Adrenal gland (tissue), 5 donors: Measurements from ENCODE around the gene TRAF3.

Experiments used
- POLR2A ChIP-seq, 2 donors: fragments of 450-650 bp; IDR thresholded peaks; one replicate each; pipeline ENCODE4 v1.6.1; 2017; ENCODE audit warnings: antibody characterized with exemption in 2 of 2, mild to moderate bottlenecking in 2 of 2, moderate library complexity in 1 of 2
- TF ChIP-seq, protein P1 (sequence below), 6 experiments: fragments of 450-650 bp in 4 of 6; fragments of 200-600 bp in 2 of 6; sonication (generic) in 1 of 6; IDR thresholded peaks; 1 replicate in 5 of 6; 2 replicates in 1 of 6; pipeline versions ENCODE4 v1.5.1 to v1.8.0; 2016 to 2021; ENCODE audit warnings: antibody characterized with exemption in 6 of 6, mild to moderate bottlenecking in 2 of 6, moderate library complexity in 1 of 6
- donor health status: DM: no; HTN: no; CAD: no.

GRCh38 chr14:102751088-102751487 lies 26.2 kb upstream of the TRAF3 start:
- no peak for TF ChIP-seq POLR2A (IDR thresholded peaks at IDR 0.05)
- TF ChIP-seq, protein P1, sequence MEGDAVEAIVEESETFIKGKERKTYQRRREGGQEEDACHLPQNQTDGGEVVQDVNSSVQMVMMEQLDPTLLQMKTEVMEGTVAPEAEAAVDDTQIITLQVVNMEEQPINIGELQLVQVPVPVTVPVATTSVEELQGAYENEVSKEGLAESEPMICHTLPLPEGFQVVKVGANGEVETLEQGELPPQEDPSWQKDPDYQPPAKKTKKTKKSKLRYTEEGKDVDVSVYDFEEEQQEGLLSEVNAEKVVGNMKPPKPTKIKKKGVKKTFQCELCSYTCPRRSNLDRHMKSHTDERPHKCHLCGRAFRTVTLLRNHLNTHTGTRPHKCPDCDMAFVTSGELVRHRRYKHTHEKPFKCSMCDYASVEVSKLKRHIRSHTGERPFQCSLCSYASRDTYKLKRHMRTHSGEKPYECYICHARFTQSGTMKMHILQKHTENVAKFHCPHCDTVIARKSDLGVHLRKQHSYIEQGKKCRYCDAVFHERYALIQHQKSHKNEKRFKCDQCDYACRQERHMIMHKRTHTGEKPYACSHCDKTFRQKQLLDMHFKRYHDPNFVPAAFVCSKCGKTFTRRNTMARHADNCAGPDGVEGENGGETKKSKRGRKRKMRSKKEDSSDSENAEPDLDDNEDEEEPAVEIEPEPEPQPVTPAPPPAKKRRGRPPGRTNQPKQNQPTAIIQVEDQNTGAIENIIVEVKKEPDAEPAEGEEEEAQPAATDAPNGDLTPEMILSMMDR (IDR thresholded peaks at IDR 0.05), result no peak
